ENCODE results near the gene PDHB. TPM values are rescaled to one million over a fixed set of nuclear protein-coding genes. Genes with fewer than 3 reads are reported as not detected.
A peak's percentile ranks its signal among the peaks of the same experiment; 100 is the strongest.

The PDHB gene
- total and polyA plus RNA-seq, 2 of the 13 experiments (the other 11 are each of a cell fraction or from before 2014, with no cell fraction given), result 108 to 153 TPM

DNA sequence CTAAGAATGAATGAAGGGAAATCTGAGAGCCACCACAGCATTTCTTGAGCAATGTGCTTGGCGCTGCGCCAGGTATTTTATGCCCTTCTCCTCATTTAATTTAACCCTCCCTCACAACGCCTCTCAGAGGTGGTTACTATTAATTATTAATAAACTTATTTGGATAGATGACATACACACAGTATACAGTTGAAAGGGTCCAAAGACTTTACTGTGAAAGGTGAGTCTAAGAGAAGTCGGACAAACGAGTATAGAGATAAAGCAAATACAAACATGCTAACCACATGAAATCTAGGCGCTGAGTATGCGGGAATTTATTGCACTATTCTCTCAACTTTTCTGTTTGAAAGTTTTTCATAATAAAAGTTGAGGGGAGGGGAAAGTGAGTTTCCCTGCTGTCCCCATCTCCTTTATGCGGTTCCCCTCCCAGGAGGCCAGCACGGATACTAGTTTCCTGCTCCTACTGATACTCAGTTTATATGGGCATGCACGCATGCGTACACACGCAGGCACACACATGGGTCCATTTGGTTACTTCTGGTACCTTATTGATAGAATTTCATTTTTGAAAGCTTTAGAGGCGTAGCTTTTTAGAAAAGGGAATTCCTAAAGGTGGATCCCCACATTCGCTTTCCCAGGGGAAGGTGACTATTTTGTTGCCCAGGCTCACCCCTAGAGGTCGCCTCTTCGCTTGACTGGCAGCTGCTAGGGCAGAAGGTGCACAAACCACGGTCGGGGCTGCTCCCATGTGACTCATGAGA lies 29.7 kb upstream of the PDHB start (continued):
- TF ChIP-seq NONO (IDR thresholded peaks at IDR 0.05) (no peak), NONO (CRISPR knock-in tag; conservative IDR thresholded peaks at IDR 0.05) (0 out of 2 replicates have a peak, but pooled peaks have one; percentile 9), KLF11 (CRISPR knock-in tag; IDR thresholded peaks at IDR 0.05) (no peak), ZNF282 (IDR thresholded peaks at IDR 0.05; ENCODE audit: partially characterized antibody) (no peak), JUNB (CRISPR knock-in tag; IDR thresholded peaks at IDR 0.05; ENCODE audit: borderline replicate concordance) (no peak), ZNF749 (CRISPR knock-in tag; IDR thresholded peaks at IDR 0.05; ENCODE audit: borderline replicate concordance) (no peak), CC2D1A (CRISPR knock-in tag; IDR thresholded peaks at IDR 0.05) (no peak), ZFP37 (CRISPR knock-in tag; IDR thresholded peaks at IDR 0.05; ENCODE audit: borderline replicate concordance) (no peak), ZNF570 (CRISPR knock-in tag; IDR thresholded peaks at IDR 0.05; ENCODE audit: borderline replicate concordance) (no peak), ARID3A (IDR thresholded peaks at IDR 0.05; ENCODE audit: low read depth, low read length) (no peak), ATAD3A (CRISPR knock-in tag; IDR thresholded peaks at IDR 0.05) (no peak), HNRNPK (IDR thresholded peaks at IDR 0.05; ENCODE audit: low read depth, low read length, poor library complexity, severe bottlenecking) (peak; percentile 37), HINFP (CRISPR knock-in tag; IDR thresholded peaks at IDR 0.05; ENCODE audit: low read depth) (no peak), ZNF572 (CRISPR knock-in tag; IDR thresholded peaks at IDR 0.05) (no peak), ZNF558 (CRISPR knock-in tag; IDR thresholded peaks at IDR 0.05; ENCODE audit: borderline replicate concordance) (no peak), KDM2A (CRISPR knock-in tag; IDR thresholded peaks at IDR 0.05; ENCODE audit: borderline replicate concordance, low read depth) (peak; percentile 69), ZNF7 (CRISPR knock-in tag; IDR thresholded peaks at IDR 0.05) (no peak), MAFG (CRISPR knock-in tag; IDR thresholded peaks at IDR 0.05) (no peak), SOX13 (IDR thresholded peaks at IDR 0.05) (no peak), SOX13 (CRISPR knock-in tag; conservative IDR thresholded peaks at IDR 0.05 in 1 of 2, IDR thresholded peaks at IDR 0.05 in 1 of 2) (peak in 1 of 2 experiments; percentile 41; a peak in 1 of 4 replicates), BCL6 (CRISPR knock-in tag; IDR thresholded peaks at IDR 0.05) (no peak), RELA (CRISPR knock-in tag; IDR thresholded peaks at IDR 0.05) (no peak)
- TF ChIP-seq, protein P1, sequence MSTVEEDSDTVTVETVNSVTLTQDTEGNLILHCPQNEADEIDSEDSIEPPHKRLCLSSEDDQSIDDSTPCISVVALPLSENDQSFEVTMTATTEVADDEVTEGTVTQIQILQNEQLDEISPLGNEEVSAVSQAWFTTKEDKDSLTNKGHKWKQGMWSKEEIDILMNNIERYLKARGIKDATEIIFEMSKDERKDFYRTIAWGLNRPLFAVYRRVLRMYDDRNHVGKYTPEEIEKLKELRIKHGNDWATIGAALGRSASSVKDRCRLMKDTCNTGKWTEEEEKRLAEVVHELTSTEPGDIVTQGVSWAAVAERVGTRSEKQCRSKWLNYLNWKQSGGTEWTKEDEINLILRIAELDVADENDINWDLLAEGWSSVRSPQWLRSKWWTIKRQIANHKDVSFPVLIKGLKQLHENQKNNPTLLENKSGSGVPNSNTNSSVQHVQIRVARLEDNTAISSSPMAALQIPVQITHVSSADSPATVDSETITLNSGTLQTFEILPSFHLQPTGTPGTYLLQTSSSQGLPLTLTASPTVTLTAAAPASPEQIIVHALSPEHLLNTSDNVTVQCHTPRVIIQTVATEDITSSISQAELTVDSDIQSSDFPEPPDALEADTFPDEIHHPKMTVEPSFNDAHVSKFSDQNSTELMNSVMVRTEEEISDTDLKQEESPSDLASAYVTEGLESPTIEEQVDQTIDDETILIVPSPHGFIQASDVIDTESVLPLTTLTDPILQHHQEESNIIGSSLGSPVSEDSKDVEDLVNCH (CRISPR knock-in tag; IDR thresholded peaks at IDR 0.05), result no peak
- TF ChIP-seq, protein P2, sequence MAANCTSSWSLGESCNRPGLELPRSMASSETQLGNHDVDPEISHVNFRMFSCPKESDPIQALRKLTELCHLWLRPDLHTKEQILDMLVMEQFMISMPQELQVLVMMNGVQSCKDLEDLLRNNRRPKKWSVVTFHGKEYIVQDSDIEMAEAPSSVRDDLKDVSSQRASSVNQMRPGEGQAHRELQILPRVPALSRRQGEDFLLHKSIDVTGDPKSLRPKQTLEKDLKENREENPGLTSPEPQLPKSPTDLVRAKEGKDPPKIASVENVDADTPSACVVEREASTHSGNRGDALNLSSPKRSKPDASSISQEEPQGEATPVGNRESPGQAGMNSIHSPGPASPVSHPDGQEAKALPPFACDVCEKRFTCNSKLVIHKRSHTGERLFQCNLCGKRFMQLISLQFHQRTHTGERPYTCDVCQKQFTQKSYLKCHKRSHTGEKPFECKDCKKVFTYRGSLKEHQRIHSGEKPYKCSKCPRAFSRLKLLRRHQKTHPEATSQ (CRISPR knock-in tag; IDR thresholded peaks at IDR 0.05; ENCODE audit: borderline replicate concordance), result 0 out of 2 replicates have a peak, but pooled peaks have one; percentile 12

Data from HepG2 (cell line).